ENCODE measurements around the gene DIPK1C.
"Not testable (repeated sequence)": the region's sequence is repeated elsewhere in the genome, so short reads cannot be mapped to it uniquely, and the experiment has no call there.

DIPK1C gene

DNA sequence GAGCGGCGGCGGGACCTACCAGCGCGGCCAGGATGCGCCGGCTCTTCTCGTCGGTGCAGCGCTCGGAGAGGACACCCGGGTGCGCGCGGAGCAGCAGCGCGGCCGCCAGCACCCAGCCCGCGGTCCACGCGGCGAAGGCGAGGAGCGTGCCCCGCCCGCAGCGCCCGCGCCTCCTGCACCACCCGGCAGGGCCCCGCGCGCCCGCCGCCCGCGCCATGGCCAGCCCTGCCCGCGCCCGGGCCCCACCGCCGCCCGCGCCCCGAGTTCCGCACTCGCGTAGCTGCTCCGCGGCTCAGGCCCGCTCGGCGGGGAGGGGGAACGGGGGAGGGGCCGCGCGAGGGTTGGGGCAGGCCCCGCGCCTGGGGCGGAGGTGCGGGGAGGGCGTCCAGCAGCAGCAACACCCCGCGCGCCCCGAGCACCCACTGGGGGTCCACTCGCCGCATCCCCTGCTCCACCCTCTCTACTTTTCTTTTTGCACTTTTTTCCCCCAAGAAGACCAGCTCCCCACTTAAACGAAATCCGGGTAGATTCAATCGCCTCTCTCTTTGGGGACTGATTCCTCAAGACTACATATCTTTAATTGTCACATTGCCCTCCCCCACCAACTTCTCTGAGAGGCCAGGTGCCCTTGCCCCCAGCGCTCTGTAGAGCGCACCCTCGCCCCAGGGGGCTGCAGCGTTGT, at the start of gene DIPK1C:
Gene DIPK1C, minus strand, starts transcription at position 266 of the 682 bp plus-strand sequence. Its CDS starts 49 bp downstream, at position 217.
- DNase-seq: peak; percentile 41

DNA sequence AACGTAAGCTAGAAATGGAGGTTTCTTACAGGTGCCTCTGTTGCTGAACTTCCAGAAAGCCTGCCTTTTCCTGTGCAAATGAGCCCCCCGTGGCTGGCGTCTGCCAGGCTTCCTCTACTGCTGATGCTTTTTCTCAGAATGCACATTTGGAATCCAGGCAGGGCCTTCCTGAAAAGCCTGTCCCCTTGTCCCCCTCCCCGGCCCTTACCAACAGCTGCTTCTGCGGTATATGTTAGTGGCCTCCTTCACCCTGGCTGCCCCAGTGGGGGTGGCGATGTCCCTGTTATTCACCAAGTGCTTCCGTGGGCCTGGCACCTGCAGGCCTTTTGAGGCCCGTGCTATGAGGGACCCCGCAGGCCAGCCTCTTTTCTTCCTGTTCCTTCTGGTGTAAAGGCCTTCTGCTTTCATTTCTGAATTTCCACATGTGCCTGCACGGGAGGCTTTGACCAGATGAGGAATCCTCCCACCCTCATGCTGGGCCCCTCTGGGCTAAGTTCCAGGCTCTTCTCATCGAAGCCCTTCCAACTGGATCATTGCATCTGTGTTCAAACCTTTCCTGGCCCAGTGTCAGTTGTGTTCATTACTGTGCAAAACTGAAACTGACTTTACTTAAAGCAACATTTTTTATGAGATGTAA, 49.5 kb upstream of the DIPK1C start:
- DNase-seq: no peak

DNA sequence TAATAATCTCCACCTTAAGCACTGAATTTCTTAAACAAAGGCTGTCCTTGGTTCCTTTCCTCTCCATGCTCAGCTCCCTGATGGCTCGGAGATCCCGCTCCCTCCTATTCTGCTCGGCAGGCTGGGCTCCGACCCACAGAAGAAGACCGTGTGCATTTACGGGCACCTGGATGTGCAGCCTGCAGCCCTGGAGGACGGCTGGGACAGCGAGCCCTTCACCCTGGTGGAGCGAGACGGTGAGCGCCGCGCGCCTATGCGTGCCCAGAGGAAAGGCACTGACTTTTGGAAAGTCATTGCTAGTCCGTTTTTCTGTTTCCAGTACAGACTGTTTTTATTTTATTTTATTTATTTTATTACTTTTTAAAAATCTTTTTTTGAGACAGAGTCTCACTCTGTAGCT, 48.7 kb upstream of the DIPK1C start:
- DNase-seq: no peak

DNA sequence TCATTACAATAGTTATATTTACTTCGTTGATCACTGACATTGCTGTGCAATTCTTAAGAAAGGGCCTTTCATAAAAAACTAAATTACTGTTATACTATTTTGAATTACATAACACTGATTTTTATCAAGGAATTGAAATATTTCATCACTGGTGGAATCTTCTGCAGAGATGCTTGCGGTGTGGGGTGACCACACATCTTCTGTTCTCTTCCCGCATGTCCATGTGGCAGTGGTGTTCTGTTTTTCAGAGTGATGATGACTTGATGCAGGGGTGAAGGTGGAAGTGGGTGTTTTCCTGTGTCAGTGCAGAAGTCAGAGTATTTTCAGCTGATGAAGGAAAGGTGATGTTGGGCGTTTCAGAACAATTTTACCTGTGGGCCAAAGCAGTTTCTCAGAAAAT, 46.0 kb upstream of the DIPK1C start:
- no peak for DNase-seq

DNA sequence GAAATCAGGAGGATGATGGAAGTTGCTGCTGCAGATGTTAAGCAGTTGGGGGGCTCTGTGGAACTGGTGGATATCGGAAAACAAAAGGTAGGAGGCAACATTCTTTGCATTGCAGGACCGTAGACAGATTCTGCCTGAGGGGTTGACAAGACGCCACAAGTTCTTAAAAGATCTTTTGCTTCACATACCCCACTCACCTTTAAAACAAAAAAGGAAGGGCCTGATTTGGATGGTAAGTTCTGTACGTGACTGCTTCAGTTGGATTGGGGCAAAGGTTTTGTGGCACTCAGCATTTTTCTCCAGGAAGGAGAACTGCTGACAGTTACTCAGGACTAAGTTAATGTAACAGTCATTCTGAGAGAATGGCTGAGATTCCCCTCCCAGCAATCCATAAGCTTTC, 44.3 kb upstream of the DIPK1C start:
- no peak for DNase-seq

DNA sequence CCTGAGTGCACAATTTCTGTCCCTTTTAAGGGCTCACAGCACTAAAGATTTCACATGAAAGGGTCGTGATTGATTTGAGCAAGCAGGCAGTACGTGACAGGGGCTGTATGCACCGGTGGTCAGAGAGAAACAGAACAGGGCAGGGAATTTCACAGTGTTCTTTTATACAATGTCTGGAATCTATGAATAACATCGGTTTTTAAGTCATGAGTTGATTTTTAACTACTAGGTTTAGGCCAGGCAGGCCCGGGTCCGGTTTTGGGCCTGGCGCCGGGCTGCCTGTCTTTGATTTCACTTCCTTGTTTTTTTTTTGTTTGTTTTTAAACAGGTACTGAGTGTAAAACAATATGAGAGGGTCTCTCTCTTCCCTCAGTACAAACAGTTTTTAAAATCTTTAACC, 43.7 kb upstream of the DIPK1C start:
- DNase-seq: not testable (repeated sequence)

DNA sequence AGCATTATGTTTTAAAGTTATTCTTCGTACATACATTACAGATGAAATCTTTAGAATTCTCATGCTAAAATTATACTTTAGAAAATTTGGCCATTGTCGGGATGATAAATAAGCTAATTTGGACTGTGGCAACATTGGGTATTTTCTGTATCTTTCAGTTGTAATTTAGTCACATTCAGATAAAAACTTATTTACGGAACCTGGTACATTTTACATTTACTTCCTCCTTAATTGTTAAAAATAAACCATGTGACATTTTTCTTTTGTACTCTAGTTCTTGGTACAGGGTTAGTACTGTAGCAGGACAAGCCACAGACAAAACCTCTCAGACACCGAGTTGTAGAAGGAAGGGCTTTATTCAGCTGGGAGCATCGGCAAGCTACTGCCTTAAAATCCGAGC, 43.3 kb upstream of the DIPK1C start:
- DNase-seq: no peak

DNA sequence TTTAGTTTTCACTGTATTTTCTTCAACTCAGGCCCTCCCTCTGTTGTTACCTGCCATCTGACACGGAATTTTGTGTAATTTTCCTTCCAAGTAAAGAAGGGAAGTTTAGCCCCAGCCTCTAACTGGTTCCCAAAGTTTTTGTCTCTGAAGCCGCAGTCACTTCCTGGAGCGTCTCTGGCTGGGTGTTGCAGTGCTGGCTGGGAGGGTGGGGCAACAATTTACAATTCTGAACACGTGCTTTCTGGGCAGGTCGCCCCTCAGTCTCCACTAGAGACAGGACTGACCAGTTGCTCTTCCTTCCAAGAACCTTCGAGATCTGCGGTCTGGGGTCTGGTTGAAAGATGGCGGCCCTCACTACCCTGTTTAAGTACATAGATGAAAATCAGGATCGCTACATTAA, 42.5 kb upstream of the DIPK1C start:
- DNase-seq: no peak

DNA sequence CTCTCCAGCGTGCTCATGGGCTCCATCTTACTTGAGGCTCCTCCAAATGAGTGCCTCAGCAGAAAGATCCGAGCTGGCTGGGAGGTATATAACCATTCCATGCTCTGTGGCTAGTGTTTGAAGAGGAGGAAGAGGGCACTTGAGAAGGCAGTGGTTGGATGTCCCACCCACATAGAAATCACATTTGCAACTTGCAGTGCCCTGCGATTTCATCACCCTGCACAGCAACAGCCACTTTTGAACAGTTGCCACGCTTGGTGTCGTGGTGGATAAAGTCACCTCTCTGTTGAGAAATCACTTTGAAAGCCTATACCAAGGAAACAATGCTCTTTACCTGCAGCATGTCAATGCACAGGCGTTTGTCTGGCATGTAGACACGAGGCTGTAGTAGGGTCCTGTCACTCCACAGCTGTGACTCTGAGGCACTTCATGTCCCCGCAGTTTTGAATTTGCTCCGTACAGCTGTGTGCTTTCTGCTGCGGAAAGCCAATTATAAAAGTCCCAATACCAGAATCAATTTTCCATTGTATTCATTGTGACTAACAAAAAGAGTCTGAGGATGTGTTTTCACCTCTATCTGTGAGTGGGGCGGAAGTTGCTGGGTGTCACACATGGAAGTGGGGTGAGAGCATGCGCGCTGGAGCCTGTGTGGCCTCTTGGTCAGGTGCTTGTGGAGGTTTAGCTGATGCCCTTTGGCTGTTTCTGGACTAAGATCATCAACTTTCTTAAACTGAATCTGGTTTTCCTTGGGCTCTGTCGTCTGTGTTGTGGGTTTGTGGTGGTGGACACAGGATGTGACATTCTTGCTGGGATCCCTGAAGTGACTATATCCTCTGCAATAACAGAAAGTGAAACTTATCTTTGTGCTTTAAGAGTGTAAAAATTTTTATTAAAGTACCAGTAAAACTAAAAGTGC, 41.9 kb upstream of the DIPK1C start:
- DNase-seq: no peak

DNA sequence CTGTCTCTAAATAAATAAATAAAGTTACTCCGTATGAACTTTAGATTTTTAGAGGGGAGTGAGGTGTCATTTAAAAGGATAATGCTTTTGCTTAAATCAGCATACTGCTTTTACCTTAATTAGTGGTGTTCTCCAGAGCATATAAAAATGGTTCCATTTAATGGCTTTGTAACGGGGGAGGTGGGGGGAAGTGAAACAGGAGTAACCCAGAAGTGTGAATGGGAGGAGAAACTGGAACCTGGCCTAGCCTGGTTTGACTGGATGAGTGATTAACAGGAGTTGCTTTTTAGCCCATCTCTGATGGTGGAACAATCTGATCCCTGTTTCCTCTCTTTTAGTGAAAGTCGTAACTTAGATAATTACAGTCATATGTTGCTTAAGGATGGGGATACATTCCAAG, 40.7 kb upstream of the DIPK1C start:
- no peak for DNase-seq

DNA sequence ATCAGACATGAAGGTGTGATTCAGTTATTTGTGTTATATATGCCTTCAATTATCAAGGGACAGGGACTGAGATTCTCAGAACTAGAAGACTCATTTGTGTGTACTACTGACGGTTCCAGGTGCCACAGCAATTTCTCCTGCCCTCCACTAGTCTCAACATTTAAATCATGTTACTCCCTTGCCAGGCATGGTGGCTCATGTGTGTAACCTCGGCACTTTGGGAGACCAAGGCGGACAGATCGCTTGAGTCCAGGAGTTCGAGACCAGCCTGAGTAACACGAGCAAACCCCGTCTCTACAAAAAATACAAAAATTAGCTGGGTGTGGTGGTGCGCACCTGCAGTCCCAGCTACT, 40.2 kb upstream of the DIPK1C start:
- DNase-seq: no peak

DNA sequence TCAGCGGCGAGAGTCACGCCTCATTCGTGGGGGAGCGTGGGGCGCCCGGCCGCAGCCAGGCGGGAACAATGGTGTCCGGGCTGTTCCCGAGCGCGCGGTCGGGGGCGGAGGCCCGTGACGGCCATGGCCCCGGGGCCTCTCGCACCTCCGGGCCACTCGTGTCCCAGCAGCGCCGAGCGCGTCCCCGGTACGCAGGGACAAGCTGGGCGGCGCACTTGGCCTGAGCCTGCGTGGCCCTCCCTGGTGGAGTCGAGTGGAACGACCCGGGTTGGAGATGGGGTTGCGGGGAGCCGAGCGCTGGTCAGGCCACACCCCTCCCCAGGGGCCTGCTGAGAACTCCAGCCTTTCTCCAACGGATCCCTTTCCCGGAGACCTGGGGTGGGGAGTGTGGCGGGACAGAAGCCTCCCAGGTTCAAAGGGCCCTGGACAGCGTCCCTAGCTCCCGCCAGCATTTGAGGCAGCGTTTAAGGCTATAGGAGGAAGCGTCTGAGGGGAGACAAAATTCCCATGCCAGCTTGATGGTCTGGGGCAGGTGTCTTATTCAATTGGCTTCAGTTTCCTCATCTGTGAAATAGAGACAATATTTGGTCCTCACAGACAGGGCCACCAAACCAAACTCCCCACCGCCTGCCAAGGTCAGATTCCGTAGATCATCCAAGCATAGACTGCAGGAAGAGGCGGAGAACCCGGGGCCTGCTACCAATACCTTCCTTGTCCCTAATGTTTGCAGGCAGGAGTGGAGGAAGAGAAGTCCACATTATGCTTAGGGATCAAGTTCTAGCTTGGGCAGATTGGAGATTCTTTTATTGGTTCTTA, 39.6 kb upstream of the DIPK1C start:
- peak; percentile 27 for DNase-seq

DNA sequence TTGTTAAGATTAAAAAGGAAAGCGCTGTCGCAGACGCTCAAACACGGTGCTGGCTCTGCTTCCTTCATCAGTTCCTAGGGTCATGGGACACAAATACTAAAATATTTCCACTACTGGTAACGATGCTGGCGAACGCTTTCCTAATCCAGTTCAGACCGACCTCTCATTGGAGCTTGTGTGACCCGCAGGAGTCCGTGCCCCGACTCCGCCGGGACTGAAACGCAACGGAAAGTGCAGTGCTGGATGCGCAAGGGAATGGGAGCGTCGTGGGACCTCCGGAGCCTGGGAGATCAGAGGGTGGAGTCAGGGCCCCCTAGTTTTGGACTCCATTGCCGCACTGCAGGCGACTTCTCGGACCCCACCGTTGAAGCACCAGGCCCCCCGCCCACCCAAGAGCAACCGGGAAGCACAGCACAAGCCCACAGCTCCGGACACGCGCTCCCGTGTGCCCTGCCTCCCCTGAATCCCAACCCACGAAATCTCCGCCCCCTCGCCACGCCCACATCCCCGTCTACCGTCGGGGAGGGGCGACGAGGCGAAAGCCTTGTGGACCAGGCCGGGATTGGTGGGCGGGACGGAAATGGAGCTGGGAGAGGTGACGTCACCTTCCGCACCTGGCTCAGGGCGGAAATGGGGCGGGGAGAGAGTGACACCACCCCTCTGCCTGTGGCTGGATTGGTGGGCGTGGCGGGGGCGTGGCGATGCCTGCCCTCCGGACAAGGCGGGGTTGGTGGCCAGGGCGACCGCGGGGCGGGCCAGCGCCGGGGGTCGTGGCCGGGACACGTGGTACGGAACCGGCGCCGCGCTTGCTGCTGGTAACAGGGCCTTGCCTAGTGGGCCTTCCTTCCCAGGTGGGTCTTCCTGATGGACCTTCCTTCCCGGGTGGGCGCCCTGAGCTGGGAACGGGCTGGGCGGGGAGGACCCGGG, 38.7 kb upstream of the DIPK1C start, which contains the start of gene CNDP2:
Gene CNDP2, plus strand, starts transcription at position 783 of the 927 bp plus-strand sequence. CDS start 3,611 bp downstream, outside the sequence.
- peak; percentile 99 for DNase-seq

DNA sequence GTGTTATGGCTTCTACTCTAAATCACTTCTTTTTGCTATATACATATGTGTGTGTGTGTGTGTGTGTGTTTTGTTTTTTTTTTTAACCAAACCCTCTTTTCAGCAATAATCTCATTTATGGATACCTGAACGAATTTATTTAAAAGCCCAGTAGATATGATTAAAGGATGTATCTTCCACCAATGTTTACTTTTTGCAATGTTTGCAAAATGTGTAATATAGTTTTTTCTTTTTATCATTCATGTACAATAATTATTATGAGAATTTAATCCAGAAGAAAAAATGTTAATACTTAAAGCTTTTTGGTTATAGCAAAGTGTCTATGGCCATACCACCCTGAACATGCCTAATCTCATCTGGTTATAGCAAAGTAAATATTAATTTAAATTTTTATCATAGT, 37.4 kb upstream of the DIPK1C start:
- no peak for DNase-seq

DNA sequence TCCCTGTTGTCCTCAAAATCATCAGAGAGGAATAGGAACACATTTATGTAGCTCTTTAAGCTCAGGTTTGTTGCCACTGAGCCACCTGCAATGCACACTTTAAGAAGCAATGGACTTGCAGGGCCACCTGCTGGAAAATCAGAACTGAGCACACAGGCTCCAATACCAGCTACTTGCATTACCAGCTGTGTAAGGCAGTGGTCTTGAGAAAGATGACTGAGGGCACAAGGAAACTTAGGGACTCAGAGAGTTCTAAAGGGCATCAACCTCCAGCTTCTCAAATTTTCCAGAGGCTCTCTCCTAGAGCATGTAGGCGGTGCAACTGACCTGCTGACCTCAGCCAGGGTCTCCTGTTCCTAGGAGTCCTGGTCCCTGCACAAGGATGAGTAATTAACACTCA, 36.6 kb upstream of the DIPK1C start:
- peak; percentile 76 for DNase-seq

DNA sequence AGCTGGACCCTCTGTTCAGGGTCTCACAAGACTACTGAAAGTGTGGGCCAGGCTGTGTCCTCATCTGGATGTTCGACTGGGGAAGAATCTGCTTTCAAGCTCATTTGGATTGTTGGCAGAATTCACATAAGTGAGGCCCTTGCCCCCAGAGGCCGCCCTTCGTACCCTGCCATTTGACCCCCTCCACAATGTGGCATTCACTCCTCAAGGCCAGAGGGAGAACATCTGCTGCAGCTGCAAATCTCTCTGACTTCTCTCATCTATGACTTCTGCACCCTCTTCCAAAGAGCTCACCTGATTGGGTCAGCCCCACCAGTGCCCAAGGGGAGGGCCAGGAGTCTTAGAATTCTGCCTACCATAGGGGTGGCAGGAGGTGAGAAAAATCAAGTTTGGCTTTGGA, 35.2 kb upstream of the DIPK1C start:
- no peak for DNase-seq

DNA sequence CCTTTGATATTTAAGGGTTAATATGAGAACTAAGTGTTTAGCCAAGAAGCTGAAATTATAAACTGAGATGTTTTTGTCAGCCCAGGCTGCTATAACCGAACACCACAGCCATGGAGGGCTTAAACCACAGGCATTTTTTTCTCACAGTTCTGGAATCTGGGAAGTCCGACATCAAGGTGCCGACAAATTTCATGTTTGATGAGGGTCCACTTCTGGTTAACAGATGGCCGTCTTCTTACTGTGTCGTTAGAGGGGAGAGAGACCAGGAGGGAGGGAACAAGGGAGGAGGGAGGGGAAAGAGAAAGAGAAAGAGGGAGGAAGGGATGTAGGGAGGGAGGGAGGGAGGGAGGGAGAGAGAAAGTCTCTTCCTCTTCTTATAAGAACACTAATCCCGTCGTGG, 32.6 kb upstream of the DIPK1C start:
- DNase-seq: no peak

DNA sequence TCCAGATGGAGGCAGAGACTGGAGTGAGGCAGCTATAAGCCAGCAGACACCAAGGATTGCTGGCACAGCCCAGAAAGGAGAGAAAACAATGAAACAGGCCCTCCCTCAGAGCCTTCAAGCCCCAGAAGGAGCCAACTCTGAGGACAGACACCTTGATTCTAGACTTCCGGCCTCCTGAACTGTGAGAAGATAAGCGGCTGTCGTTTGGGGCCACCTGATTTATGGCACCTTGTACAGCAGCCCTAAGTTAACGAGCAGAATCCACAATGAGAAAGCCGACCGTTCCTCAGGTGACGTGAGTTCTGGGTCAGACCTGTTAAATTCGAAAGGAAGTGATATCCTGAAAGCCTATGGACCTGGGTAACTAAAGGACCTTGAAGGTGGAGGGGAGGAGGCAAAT, 31.8 kb upstream of the DIPK1C start:
- DNase-seq: no peak

DNA sequence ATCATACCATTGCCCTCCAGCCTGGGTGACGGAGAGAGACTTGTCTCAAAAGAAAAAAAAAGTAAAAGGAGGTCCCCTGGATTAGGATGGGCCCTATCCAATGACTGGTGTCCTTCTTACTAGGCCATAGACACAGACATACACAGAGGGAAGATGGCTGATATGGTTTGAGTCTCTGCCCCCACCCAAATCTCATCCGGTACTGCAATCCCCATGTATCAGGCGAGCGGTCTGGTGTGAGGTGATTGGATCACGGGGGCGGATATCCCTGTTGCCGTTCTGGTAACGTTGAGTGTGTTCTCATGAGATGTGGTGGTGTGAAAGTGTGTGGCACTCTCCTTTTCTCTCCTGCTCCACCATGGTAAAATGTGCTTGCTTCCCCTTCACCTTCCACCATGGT, 31.2 kb upstream of the DIPK1C start:
- no peak for DNase-seq

DNA sequence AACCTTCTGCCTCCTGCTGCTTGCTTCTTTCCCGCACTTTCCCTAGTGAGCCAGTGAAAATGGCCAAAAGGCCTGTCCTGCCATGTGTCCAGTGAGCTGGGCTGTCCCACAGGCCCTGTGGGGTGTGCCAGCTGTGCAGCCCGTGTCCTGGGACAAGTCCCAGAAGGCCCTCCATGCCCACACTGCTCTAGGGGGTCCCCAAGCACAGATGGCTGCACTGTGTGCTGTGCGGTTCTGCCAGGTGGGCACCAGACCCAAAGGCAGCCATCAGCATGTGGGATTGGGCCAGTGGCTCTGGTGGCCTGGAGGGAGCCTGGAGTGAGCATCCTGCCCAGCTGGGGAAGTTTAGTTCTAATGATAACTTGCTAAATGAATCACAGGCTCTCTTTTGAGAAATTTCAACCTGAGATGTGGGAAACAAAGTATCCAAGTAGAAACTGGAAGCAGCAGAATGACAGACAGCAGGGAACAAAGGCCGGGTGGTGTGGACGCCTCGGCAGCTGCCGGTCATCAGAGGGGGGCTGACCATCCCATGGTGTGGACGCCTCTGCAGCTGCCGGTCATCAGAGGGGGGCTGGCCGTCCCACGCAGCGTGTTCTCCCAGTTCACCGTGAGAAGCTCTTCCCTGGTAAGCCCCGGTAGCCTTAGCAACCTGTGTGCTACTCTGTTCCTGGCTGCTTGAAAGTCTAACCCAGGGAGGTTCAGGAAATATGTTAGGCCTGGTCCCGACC, 29.2 kb upstream of the DIPK1C start:
- DNase-seq: no peak

DNA sequence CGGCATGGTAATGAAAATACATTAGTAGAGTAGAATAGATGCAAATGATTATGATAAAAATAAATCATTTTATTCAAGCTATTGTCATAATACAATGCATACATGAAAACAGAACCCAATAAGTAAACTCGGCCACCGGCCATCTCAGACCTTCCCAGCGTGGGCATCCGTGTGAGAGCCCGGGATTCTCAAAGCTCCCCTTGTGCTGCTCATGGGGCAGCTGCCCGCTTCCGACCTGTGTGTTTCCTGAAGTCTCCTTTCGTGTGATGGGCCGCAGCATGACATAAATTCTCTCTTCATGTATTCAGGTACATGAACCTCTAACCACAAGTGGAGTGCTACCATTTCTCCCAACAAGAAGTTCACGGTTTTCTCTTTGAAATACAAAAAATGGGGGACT, 25.6 kb upstream of the DIPK1C start:
- no peak for DNase-seq

All from NCI-H345 (cell line).